GM19238 (cell line): ENCODE measurements around the gene GABBR2.
"Not testable (repeated sequence)": the region's sequence is repeated elsewhere in the genome, so short reads cannot be mapped to it uniquely, and the experiment has no call there.

Source experiments
- DNase-seq: peaks from one replicate; pipeline ENCODE4 v3.0.0; 2011; ENCODE audit warnings: low spot score; ENCODE audit not compliant: insufficient read length

GABBR2 gene

DNA sequence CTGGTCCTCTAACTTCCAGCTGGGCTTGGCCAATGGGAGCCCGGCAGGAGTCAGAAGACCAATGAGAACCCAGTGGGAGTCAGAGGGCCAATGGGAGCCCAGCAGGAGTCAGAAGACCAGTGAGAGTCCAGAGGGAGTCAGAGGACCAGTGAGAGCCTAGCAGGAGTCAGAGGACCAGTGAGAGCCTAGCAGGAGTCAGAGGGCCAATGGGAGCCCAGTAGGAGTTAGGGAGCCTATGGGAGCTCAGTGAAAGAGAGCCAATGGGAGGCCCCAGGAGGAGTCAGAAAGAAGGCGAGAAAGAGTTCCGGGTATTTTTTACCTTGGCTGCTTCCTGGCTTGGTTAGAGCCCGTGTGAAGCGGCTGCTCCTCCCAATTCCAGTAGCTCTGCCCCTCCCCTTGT, 191.0 kb downstream of the GABBR2 start:
- DNase-seq: no peak

DNA sequence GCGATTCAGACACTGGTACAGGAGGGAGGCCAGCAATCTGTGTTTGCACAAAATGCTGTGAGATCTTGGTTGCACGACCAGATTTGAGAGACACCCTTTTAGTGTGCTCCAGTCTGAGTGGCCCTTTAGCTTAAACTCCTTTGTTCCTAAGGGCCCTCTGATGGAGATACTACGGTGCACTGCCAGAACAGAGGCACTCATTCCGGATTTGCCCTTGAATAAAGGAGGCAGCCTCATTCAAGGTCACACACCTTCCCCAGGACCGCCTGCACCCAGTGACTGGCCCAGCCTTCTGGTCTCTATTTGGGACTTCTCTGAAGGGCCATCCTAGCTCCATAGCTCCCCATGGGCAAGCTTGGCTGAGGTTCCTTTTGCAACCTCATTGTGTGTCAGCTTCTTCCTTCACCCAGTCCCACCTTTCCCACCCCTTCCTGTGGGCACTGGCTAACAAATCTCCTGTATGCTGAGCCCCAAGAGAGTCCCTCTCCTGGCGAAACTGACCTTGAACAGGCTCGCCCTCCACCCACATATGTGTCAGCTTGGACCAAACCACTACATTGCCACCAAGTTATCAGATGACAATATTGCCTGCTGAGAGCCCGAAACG, 191.7 kb downstream of the GABBR2 start:
- DNase-seq: no peak

DNA sequence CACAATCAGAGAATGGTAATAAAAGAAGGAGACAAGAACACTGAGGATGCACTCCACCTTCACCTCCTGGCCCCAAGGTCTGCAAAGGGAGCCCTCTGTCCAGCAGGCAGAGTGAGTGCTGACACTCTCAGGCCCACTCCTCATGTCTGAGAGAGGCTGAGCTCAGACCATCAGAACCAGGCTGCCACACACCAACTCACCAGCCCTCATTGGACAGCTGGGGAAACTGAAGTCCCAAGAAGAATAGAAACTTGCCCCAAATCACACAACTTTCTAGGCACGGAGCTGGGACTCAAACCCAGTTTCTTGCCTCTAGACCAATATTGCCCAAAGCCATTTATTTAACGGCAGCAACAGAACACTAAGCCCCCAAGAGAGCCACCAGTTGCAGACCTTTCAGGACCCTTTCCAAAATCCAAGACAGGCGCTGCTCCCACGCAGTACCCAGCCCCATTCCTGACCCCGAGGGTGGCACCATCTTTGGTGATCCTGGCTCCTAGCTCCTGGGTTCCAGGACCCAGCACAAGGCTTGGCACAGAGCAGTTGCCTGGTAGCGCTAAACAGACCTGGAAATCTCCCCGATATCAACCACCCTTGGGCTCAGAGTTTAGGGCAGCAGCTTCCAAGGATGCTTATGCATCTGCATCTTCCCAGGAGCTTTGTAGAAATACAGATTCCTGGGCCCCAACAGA, 192.4 kb downstream of the GABBR2 start:
- no peak for DNase-seq

DNA sequence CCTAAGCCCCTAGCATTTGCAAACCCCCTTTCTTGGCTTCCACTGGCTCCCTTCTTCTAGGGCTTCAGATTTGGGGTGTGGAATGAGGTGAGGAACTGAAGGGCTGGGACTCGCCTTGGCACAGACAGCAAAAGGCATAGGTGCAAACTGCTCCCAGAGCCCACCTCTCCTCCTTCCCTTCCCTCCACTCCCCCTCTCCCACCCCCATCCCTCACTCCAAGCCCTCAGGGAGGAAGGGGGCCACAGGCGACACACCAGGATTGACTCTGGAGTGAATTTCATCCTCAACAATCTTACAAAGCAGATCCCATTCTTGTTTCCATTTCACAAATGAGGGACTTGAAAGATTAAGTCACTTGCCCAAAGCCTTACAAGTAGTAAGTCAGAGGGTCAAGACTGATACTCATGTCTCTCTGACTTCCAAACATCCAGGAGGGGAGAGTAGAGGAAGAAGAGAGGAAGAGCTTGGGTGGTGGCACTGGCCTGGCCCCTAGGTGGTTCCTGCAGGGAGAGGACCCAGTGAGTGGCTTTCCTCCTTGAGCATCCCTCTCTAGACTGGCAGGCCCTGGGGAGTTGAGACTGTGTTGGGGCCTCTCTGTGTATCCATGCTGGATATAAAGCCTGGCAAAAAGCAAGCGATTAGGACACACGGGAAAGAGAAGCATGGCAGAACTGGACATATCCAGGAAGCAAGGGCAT, 193.1 kb downstream of the GABBR2 start:
- no peak for DNase-seq

DNA sequence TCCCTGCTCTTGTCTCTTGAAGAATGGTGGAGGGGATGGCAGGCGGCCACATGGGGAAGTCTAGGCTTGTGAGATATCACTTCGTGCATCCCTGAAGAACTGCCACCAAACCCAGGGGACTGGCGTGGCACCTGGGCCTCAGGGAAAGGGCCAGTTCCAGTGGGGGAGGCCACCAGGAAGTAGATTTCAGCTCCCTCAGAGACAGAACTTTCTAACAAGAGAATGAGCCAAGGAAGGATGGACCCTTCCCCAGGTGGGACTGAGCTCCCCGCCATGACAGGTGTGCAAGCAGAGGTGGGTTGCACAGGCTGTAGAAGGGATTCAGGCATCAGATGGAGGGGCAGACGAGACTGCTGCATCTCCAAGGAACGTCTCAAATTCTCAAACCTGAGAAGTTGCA, 193.9 kb downstream of the GABBR2 start:
- DNase-seq: no peak

DNA sequence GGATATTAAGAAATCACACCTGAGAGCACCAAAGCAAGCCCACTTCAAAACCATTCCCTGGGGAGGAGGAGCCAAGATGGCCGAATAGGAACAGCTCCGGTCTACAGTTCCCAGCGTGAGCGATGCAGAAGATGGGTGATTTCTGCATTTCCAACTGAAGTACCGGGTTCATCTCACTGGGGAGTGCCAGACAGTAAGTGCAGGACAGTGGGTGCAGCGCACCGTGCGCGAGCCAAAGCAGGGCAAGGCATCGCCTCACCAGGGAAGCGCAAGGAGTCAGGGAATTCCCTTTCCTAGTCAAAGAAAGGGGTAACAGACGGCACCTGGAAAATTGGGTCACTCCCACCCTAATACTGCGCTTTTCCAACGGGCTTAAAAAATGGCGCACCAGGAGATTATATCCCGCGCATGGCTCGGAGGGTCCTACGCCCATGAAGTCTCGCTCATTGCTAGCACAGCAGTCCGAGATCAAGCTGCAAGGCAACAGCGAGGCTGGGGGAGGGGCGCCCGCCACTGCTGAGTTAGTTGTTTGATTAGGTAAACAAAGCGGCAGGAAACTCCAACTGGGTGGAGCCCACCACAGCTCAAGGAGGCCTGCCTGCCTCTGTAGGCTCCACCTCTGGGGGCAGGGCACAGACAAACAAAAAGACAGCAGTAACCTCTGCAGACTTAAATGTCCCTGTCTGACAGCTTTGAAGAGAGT, 200.4 kb downstream of the GABBR2 start:
- DNase-seq: not testable (repeated sequence)

DNA sequence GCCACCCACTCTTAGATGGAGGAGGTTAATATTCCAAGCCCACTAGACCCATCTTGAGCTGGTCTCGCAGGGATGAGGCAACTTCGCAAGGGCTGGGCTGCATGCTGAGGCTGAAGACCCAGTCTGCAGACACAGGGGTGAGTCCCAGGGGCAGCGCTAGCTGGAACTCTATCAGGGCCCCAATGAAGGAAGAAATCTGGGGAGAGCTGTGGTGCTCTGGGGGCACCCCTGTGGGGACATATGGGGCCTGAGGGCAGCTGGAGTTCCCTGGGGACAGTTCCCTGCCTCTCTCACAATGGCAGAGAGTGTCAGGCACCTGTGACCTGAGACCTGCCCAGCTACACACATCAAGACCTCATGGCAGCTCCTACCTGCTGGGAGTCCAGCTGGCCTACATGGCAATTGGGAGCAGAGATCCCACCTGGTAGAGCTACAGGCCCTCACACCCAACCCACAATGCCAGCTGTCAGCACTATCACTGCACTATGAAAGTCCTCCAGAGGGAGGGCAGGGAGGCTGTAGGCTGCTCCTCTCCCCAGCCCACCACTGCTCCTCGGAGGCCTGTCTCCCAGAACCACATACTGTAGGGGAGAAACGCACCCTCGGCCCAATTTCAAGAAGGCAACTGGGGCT, 202.2 kb downstream of the GABBR2 start:
- no peak for DNase-seq

DNA sequence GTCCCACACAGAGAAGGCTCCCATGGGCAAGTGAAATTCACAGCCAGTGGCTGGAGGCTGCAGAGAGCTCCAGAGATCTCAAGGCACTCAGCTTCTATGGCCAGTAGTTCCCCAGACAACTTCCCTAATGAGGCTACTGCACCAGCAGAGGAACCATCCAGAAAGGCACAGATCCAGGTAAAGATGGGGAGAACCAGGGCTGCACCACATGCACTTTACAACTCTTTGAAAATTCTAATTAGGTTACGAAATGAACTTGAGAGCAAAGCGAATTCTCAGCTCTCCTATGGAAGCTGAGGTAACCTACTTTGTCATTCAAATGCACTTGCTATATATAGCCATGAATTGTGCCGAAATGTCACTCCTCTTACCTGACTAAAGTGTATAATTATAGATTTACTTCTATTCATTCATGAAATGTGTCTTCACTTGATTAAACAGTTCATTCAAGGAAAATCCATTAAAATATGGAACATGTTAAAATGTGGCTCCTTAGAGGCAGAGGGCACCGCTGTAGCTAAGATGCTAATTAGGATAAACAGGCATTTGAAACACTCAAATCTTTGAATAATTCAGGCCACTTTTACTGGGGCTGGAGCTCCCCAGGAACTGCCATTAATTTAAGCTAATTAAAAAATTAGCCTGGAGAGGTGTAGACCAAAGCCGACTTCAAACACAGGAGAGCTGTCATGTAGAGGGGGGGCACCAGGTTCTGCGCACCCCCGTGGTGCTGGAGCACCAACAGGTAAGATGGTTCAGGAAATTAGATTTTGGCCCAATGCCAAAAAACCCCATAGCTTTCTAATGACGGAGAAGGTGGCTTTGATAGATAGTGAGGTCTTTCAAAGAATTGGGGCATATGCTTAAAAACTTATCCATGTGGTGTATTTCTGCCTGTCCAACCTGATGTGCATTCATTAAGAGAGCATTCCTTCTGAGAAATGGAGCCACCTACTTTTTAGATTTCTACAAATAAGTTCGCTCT, 204.1 kb downstream of the GABBR2 start:
- no peak for DNase-seq

DNA sequence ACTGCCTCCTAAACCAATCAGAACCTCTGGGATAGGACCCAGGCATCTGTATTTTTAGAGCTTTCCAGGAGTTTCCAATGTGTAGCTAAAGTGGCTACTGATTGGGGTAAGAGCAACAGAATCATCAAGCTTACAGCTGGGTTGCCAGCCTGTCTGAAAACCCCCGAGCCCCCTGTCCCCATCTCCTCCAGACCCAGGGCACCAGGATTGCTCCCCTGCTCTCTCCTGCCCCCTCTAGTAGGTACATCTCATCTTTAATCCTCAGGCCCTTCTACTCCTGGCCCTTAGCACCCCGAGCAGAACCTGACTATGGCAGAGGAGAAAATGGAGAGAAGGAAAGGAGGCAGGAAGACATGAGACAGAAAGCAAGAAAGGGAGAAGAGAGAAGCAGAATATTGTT, 204.9 kb downstream of the GABBR2 start:
- no peak for DNase-seq

DNA sequence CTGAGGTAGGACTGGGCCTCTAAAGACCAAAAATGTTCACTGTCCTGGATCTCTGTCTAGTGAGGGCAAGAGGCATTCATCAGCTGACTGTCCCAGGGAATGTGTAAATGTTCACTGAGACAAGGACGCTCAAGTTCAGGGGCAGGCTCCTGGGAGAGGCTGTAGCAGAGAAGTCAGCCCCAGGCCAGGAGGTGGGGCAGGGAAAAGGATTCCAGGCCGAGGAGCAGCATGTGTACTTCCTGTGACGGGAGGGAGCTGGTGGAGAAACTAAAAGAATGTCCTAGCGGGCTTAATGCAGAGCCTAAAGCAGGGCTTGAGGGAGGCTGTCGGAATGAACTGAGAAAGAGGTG, 205.8 kb downstream of the GABBR2 start:
- no peak for DNase-seq

DNA sequence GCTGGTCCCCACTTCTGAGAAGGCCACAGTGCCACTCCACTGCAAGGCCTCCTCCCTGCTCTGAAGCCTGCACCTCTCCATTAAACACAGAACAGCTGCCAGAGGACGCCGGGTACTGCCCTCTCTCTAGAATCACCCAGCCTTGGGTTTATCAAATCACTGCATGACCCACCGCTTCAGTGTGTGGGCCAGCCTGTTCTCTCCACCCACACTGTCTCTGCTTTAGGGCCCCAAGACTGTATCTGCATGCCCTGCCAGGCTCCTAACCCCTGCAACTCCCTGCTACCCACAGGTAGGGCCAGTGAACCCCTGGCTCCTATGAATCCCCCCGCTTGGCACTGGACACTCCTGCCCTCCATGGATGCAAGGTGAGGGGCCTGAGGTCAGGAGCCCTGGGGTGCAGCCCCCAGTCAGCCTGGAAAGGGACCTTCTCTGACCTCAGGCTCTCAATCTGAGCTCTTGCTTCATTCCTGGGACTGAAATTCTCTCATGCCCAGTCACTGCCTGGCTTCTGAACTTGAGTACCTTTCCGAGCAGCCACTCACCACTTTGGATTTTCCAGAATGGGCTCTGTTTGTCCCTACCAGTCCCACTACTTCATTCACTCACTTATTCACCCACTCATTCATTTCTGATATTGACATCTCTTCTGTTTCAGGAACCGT, 206.3 kb downstream of the GABBR2 start:
- no peak for DNase-seq

DNA sequence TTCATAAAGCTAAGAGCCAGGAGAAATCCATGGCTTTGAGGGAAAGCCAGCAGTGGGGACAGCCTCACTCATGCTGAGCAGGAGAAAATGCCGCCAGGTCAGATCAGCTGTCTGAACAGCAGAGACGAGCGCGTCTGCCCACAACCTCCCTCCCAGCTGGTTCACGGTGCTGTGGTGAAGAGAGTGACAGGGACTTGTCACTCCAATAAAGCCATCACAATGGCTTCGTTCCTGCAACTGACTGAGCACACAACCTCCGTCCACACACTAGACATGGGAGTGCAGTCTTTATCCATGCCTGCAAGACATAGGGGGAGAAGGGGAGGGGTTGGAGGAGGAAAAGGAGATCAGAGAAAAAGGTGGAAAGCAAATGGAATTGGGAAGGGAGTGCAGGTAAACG, 206.9 kb downstream of the GABBR2 start:
- no peak for DNase-seq

DNA sequence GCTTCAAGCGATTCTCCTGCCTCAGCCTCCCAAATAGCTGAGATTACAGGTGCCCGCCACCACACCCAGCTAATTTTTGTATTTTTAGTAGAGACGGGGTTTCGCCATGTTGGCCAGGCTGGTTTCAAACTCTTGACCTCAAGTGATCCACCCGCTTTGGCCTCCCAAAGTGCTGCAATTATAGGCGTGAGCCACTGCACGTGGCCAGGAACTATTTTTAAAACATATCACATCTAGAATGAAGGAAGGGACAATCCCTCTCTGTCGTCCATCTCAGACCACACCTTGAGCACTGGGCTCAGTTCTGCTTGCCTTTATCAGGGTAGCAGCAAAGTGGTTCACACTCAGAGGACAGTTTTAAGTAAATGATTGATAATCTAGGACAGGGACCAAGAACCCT, 207.5 kb downstream of the GABBR2 start:
- not testable (repeated sequence) for DNase-seq

DNA sequence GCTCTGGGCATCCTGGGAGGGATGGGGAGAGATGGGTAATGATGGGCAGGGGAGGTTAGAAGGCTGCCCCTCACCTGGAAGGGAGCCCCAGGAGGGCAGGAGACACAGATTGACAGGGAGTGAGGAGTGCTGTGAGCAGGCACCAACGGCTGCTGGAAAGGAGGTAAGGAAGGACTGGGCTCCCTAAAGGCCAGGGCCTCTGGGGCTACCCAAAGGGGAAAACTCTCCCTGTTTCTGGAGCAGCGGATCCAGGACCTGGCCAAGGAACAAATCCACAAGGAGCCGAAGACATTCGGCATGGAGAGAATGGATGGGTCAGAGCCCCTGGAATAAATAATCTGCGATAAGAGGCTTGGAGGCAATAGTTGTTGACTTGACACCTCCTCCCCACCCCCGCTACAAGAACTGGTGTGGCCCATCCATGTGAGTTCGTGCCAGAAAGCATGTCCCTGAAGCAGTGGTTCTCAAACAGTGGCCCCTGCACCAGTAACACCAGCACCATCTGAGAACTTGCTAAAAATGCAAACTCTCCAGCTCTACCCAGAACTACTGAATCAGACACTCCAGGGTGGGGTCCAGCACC, 208.3 kb downstream of the GABBR2 start:
- DNase-seq: no peak

DNA sequence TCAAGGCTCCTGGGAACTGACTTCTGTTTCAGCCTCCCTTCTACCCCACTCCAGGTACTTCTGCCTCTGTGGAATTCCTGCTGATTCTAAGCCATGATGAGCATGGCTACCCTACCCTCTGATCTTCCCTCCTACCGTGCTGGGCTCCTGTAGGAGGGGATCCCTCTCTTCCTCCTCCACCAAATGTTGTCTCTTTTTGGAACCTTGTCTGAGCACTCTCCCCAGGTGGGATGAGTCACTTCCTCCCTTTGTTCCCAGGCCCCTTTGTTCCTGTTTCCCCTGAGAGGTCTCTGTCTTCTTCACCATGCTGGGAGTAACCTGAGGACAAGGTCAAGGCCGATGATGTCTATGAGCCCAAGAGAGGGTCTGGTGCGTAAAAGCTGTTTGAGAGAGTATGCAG, 213.2 kb downstream of the GABBR2 start:
- no peak for DNase-seq

DNA sequence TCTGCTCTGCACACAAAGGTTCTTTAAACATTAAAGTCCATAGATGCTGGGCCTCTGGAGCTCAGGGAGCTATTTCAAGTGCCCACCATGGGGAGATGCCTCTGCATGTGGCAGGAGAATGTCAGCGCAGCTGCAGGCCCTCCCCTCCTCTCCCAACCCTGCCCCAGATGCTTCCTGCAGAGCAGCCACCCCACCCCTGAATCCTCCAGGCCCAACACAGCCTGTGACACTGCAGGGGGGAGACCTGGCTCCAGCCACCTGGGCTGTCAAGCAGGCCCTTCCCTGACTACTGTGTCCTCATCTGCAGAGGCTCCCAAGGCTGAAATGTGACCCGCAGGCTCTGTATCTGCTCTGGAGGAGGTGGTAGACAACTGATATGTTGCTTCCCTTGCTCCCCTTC, 213.9 kb downstream of the GABBR2 start:
- DNase-seq: no peak

DNA sequence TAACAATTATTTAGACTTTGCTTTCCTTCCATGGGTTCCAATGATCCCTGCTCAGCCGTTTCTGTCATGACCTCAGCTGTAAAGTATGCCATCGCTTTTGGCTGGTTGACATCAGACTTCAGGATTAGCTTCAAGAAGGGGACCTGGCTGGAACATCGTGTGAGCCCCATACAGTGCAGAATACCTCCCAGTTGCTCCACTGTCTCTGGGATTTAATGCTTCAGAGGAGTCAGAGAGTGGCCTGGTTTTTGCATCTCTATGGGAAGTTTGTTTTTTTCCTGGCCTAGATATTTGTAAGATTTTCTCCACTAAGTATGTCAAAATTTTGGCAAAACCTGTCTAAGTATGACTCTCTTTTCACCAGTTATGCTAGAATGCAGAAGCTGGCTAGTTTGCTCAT, 216.9 kb downstream of the GABBR2 start:
- no peak for DNase-seq

DNA sequence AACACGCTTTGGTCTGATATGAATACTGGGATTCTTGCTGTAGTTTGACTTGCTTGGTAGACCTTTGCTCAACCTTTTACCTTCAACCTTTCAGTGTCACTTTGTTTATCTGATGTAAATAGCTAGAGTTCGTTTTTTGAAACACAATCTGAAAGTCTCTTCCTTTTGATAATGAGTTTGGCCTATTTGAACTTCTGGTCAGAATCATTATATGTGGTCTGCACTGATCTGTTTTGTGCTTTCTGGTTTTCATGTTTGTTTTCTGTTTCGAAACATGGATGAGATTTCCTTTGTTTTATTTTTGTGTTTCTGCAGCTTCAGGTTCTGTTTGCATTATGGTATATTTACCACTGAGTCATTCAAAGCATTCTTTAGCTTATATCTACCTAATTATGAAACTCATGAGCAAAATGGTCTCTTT, 217.5 kb downstream of the GABBR2 start:
- no peak for DNase-seq

DNA sequence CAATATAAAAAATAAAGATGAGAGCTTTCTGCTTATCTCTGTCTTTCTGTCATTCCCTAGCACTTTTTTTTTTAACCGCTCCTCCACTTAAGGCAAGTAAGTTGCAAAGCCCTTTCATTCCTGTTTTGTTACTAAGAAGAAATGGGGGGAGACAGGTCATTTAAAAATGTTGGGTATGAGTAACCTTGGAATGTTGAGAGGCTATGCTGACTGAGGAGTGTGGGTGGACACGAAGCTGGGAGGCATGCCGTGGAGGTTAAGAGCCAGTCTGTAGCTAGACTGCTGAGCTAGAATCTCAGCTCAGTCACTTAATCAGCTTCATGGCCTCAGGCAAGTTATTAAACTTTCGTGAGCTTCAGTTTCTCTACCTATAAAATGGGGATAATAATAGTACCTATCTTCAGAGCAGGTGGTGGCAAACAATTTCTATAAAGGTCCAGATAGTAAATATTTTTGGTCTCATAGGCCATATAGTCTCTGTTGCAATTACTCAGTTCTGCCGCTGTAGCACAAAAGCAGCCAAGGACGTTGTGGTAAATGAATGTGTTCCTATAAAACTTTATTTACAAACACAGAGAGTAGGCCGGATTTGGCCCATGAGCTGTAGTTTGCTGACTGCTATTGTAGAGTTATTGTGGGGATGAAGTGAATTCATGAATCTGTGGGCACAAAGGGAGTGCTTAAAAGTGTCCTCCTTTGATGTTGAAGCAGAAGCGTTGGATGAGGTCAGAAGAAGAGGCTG, 220.0 kb downstream of the GABBR2 start:
- DNase-seq: no peak
